DND-41 (cell line): ENCODE data around the gene ZNF69.
"Not testable (repeated sequence)": the region's sequence is repeated elsewhere in the genome, so short reads cannot be mapped to it uniquely, and the experiment has no call there.

Source experiments
- ATAC-seq: fragments of 200-7000 bp; cut with Tn5 transposase; 3 replicates; pipeline ENCODE4 v1.9.1; 2021; ENCODE audit warnings: low read depth; ENCODE audit not compliant: insufficient read depth
- DNase-seq: peaks from one replicate; pipeline ENCODE4 v3.0.0-alpha.2; 2020
- H2AFZ ChIP-seq: 2 replicates; pipeline ENCODE4 v1.6.0; 2012; ENCODE audit warnings: low read depth, low read length
- H3K27ac ChIP-seq: 2 replicates; pipeline ENCODE4 v1.5.1; 2012; ENCODE audit warnings: low read length, inconsistent platforms
- H3K27me3 ChIP-seq: fragments of 200-600 bp; sonication (generic); 2 replicates; pipeline ENCODE4 v1.6.0; 2012; ENCODE audit warnings: low read length, mild to moderate bottlenecking, inconsistent platforms; ENCODE audit not compliant: insufficient read depth, poor library complexity
- H3K36me3 ChIP-seq: 2 replicates; pipeline ENCODE4 v1.5.1; 2012; ENCODE audit warnings: low read length, inconsistent platforms; ENCODE audit not compliant: insufficient read depth
- H3K4me1 ChIP-seq: 2 replicates; pipeline ENCODE4 v1.5.1; 2012; ENCODE audit warnings: mild to moderate bottlenecking, low read length; ENCODE audit not compliant: insufficient read depth
- H3K4me2 ChIP-seq: 2 replicates; pipeline ENCODE4 v1.6.0; 2012; ENCODE audit warnings: mild to moderate bottlenecking, moderate library complexity, low read length, inconsistent platforms; ENCODE audit not compliant: insufficient read depth
- H3K4me3 ChIP-seq, 2 experiments: fragments of 200-600 bp in 1 of 2; shearing (Covaris generic) in 1 of 2; 2 replicates each; pipeline ENCODE4 v1.5.1; 2012 to 2016; ENCODE audit warnings: inconsistent platforms in 2 of 2, low read length in 2 of 2, mild to moderate bottlenecking in 2 of 2, low read depth in 1 of 2, moderate library complexity in 1 of 2
- H3K79me2 ChIP-seq: 2 replicates; pipeline ENCODE4 v1.6.0; 2012; ENCODE audit warnings: low read length, inconsistent platforms; ENCODE audit not compliant: insufficient read depth
- H3K9ac ChIP-seq: 2 replicates; pipeline ENCODE4 v1.6.0; 2012; ENCODE audit warnings: low read depth, mild to moderate bottlenecking, inconsistent platforms, low read length, moderate library complexity
- H3K9me3 ChIP-seq: 2 replicates; pipeline ENCODE4 v1.5.1; 2012; ENCODE audit warnings: low read length, moderate library complexity, mild to moderate bottlenecking, inconsistent platforms; ENCODE audit not compliant: insufficient read depth, severe bottlenecking
- H4K20me1 ChIP-seq: 2 replicates; pipeline ENCODE4 v1.6.0; 2012; ENCODE audit warnings: low read length; ENCODE audit not compliant: insufficient read depth
- EZH2 ChIP-seq: IDR thresholded peaks from 3 replicates; pipeline ENCODE4 v1.6.1; 2012; ENCODE audit warnings: borderline replicate concordance, low read depth, mild to moderate bottlenecking, moderate library complexity, low read length, inconsistent platforms; ENCODE audit not compliant: severe bottlenecking
- TF ChIP-seq, protein P1 (sequence below): IDR thresholded peaks from 2 replicates; pipeline ENCODE4 v1.5.1; 2012; ENCODE audit warnings: borderline replicate concordance, low read length, moderate library complexity, mild to moderate bottlenecking; ENCODE audit not compliant: poor library complexity, severe bottlenecking; ENCODE audit errors: extremely low read depth

ZNF69 gene

DNA sequence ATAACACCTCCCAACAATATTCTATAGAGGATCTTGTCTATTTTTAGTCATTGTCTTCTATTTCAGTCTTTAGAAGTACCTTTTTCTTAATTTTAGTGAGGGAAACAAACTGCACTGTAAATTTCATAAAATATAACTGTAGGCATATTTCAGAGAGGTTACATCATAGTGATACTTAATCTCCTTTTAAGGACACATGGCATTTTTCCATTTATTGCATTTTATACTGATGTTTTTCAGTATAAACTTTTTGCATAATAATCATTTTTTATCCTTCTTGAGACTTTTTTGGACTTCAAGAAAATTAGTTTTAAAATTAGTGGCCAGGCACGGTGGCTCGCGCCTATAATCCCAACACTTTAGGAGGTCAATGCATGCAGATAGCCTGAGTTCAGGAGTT lies 43.9 kb downstream of the ZNF69 start:
- no peak overlapping the region for H3K4me2 ChIP-seq
- H3K36me3 ChIP-seq = peaks cover 57% of the 10 kb centered on the region
- DNase-seq = no peak
- peaks cover 11% of the 10 kb centered on the region for H3K9me3 ChIP-seq
- H3K27me3 ChIP-seq = no peaks in the 10 kb centered on the region
- no peak overlapping the region for H3K27ac ChIP-seq
- H2AFZ ChIP-seq = no peak overlapping the region
- H3K9ac ChIP-seq = no peak overlapping the region
- H3K4me1 ChIP-seq = peaks cover 10% of the 10 kb centered on the region
- H3K4me3 ChIP-seq = no peak overlapping the region
- peaks cover 93% of the 10 kb centered on the region for H3K79me2 ChIP-seq
- 0 out of 2 replicates have a peak, but pooled peaks cover 3% of the 10 kb centered on the region for H4K20me1 ChIP-seq
- TF ChIP-seq, protein P1, sequence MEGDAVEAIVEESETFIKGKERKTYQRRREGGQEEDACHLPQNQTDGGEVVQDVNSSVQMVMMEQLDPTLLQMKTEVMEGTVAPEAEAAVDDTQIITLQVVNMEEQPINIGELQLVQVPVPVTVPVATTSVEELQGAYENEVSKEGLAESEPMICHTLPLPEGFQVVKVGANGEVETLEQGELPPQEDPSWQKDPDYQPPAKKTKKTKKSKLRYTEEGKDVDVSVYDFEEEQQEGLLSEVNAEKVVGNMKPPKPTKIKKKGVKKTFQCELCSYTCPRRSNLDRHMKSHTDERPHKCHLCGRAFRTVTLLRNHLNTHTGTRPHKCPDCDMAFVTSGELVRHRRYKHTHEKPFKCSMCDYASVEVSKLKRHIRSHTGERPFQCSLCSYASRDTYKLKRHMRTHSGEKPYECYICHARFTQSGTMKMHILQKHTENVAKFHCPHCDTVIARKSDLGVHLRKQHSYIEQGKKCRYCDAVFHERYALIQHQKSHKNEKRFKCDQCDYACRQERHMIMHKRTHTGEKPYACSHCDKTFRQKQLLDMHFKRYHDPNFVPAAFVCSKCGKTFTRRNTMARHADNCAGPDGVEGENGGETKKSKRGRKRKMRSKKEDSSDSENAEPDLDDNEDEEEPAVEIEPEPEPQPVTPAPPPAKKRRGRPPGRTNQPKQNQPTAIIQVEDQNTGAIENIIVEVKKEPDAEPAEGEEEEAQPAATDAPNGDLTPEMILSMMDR = no peak
- TF ChIP-seq EZH2 = no peak
- ATAC-seq = no peak

DNA sequence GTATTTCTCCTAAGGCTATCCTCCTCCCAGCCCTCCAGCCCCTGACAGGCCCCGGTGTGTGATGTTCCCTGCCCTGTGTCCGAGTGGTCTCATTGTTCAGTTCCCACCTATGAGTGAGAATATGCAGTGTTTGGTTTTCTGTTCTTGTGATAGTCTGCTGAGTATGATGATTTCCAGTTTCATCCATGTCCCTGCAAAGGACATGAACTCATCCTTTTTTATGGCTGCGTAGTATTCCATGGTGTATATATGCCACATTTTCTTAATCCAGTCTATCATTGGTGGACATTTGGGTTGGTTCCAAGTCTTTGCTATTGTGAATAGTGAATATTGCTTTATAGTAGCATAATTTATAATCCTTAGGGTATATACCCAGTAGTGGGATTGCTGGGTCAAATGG lies 48.2 kb downstream of the ZNF69 start:
- peaks cover 35% of the 10 kb centered on the region for H3K9me3 ChIP-seq
- not testable (repeated sequence) for H3K4me1 ChIP-seq, H3K4me2 ChIP-seq, H3K9ac ChIP-seq, H3K4me3 ChIP-seq, H4K20me1 ChIP-seq, ATAC-seq, H3K27me3 ChIP-seq, H3K27ac ChIP-seq, H2AFZ ChIP-seq, DNase-seq
- peaks cover 80% of the 10 kb centered on the region for H3K79me2 ChIP-seq
- peaks cover 56% of the 10 kb centered on the region for H3K36me3 ChIP-seq

DNA sequence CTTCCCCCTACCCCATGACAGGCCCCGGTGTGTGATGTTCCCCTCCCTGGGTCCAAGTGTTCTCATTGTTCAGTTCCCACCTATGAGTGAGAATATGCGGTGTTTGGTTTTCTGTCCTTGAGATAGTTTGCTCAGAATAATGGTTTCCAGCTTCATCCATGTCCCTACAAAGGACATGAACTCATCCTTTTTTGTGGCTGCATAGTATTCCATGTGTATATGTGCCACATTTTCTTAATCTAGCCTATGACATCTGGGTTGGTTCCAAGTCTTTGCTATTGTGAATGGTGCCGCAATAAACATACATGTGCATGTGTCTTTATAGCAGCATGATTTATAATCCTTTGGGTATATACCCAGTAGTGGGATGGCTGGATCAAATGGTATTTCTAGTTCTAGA lies 50.8 kb downstream of the ZNF69 start:
- not testable (repeated sequence) for H3K9ac ChIP-seq, H2AFZ ChIP-seq, H4K20me1 ChIP-seq, H3K27me3 ChIP-seq, H3K4me1 ChIP-seq, H3K4me2 ChIP-seq, H3K27ac ChIP-seq, DNase-seq, ATAC-seq, H3K4me3 ChIP-seq
- Histone ChIP-seq H3K79me2 (peaks cover 73% of the 10 kb centered on the region), H3K36me3 (peaks cover 72% of the 10 kb centered on the region), H3K9me3 (peaks cover 54% of the 10 kb centered on the region)

DNA sequence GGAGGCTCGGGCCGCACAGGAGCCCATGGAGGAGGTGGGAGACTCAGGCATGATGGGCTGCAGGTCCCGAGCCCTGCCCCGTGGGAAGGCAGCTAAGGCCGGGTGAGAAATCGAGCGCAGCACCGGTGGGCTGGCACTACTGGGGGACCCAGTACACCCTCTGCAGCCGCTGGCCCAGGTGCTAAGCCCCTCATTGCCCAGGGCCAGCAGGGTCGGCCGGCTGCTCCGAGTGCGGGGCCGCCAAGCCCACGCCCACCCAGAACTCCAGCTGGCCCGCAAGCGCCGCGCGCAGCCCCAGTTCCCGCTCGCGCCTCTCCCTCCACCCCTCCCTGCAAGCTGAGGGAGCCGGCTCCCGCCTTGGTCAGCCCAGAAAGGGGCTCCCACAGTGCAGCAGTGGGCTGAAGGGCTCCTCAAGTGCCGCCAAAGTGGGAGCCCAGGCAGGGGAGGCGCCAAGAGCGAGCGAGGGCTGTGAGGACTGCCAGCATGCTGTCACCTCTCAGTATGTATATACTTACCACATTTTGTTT lies 53.8 kb downstream of the ZNF69 start:
- DNase-seq, H3K9ac ChIP-seq, H2AFZ ChIP-seq, ATAC-seq, H3K27me3 ChIP-seq, H3K4me2 ChIP-seq, H3K4me1 ChIP-seq, H4K20me1 ChIP-seq, H3K27ac ChIP-seq, H3K4me3 ChIP-seq: not testable (repeated sequence)
- H3K79me2 ChIP-seq = peaks cover 76% of the 10 kb centered on the region
- H3K36me3 ChIP-seq = peaks cover 81% of the 10 kb centered on the region
- peaks cover 75% of the 10 kb centered on the region for H3K9me3 ChIP-seq

DNA sequence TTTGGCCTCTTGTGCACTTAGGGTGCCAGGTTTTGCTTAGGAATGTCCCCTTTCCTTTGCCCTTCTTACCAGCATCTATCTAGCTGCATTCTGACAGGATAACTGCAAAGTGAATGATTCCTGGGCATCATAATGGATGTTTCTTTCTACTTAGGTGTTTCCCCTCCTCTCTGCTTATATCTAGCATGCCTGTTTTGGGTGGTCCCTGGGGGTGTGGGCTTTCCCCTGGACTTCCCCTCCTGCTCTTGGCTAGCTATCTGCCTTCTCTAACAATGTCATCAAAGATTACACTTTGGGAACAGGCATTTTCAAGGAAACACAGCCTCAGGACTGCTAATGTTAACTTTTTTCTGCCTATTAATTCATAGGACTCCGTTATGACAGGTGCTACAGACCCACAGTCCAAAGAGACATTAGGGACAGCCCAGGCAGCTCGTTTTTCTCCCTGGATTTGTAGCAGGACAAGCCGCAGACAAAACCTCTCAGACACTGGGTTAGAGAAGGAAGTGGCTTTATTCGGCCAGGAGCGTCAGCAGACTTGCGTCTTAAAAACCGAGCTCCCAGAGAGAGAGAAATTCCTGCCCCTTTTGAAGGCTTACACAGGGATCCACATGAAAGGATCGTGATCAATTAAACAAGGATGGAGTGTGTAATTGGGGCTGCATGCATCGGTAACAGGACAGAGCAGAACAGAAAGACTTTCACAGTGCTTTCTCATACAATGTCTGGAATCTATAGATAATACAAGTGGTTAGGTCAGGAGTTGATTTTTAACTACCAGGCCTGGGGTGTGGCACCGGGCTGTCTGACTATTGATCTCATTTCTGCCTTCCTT lies 54.6 kb downstream of the ZNF69 start:
- H3K4me2 ChIP-seq = no peak overlapping the region
- no peaks in the 10 kb centered on the region for H3K27me3 ChIP-seq
- H3K36me3 ChIP-seq = peaks cover 87% of the 10 kb centered on the region
- no peak overlapping the region for H3K4me3 ChIP-seq
- TF ChIP-seq, protein P1 = no peak
- no peak for TF ChIP-seq EZH2
- H3K27ac ChIP-seq = no peak overlapping the region
- H3K4me1 ChIP-seq = no peaks in the 10 kb centered on the region
- no peak overlapping the region for H2AFZ ChIP-seq
- DNase-seq (no peak), ATAC-seq (no peak)
- peaks cover 72% of the 10 kb centered on the region for H3K79me2 ChIP-seq
- H4K20me1 ChIP-seq = no peaks in the 10 kb centered on the region
- H3K9ac ChIP-seq = no peak overlapping the region
- H3K9me3 ChIP-seq = peaks cover 77% of the 10 kb centered on the region
